Retinal pigment epithelial cell (primary cell): ENCODE measurements around the gene PYGB.

Experiments
- DNase-seq: peaks from one replicate; pipeline ENCODE4 v3.0.0-alpha.2; 2010; ENCODE audit warnings: low read depth
- H3K4me3 ChIP-seq: 2 replicates; pipeline ENCODE4 v1.5.1; 2011; ENCODE audit warnings: mild to moderate bottlenecking, low read length, control low read depth, moderate library complexity
- TF ChIP-seq, protein P1 (sequence below): conservative IDR thresholded peaks from 2 replicates; pipeline ENCODE4 v1.5.1; 2011; ENCODE audit warnings: low read depth, low read length, control low read depth, inconsistent platforms

Gene PYGB

DNA sequence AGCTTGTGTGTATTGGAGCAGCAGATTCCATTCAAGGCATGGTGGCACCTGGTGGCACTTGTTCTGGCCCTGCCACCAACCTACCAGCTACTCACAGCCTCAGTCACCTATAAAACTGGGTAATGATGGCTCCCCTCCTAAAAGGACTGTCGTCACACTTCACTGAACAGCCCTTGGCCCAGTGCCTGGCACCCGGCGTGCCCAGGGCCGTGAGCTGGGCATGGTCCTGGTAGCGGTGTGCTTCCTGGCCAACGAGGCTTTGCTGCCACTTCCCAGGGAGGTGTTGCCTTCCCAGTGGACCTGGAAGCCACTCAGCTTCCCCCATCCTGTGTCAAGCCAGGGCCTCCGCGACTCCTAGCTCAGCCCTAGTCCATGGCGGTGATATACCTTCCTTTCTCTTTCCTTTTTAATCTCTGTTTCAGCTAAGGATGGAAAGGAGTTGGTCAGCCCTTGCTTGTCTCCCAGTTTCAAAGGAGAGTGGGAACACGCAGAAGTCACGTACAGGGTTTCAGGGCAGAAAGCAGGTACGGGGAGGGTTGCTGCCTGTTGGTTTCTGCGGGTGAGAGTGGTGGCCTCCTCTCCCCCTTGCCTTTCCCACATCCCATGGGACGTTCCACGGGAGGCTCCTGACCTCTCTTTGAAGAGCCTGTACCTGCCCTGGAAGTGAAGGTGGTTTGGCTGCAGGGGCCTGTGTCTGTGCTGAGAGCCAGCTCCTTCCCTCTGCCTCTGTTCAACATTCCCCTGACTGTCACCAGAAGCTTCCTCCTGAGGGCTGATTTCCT lies 26.9 kb upstream of the PYGB start:
- DNase-seq = no peak
- TF ChIP-seq, protein P1, sequence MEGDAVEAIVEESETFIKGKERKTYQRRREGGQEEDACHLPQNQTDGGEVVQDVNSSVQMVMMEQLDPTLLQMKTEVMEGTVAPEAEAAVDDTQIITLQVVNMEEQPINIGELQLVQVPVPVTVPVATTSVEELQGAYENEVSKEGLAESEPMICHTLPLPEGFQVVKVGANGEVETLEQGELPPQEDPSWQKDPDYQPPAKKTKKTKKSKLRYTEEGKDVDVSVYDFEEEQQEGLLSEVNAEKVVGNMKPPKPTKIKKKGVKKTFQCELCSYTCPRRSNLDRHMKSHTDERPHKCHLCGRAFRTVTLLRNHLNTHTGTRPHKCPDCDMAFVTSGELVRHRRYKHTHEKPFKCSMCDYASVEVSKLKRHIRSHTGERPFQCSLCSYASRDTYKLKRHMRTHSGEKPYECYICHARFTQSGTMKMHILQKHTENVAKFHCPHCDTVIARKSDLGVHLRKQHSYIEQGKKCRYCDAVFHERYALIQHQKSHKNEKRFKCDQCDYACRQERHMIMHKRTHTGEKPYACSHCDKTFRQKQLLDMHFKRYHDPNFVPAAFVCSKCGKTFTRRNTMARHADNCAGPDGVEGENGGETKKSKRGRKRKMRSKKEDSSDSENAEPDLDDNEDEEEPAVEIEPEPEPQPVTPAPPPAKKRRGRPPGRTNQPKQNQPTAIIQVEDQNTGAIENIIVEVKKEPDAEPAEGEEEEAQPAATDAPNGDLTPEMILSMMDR = no peak
- no peak overlapping the region for H3K4me3 ChIP-seq

DNA sequence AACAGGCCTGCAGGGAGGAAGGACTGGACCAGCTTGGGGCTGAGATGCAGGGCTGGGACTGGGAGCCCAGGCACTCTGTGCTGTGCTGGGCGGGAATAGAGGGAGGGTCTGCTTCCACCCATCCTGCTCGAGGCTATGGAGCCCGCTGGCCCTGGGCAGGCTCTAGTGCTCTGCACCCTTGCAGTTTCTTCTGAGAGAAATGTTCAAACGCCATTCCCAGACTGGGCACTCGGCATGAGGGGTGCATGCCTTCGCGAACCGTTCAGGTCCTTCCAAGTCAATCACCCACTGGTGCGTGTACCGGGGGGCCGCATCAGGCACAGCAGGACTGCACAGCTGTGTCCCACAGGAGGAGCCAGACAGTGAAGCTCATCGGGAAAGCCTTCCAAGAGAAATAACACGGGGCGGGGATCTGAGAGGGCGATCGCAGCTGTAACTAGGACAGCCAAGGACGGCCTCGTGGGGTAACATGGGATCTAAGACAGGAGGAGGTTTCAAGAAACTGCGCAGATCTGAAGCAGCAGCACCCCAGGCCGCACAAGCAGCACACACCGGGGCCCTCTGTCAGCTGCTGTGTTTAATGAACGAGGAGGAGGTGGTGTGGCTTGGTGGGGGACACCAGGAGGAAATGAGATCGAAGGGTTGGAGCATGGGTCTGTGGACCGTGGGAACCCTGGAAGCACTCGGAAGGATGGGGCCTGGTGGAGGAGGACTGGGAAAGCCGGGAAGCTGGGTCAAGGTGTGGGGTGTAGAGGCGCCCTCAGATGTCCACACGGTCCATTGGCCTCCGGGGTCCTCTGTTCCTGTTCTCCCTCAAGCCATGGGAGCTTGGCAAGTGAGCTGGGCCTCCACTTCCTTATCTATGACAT lies 26.1 kb upstream of the PYGB start:
- DNase-seq = no peak
- TF ChIP-seq, protein P1 = no peak
- no peak overlapping the region for H3K4me3 ChIP-seq

DNA sequence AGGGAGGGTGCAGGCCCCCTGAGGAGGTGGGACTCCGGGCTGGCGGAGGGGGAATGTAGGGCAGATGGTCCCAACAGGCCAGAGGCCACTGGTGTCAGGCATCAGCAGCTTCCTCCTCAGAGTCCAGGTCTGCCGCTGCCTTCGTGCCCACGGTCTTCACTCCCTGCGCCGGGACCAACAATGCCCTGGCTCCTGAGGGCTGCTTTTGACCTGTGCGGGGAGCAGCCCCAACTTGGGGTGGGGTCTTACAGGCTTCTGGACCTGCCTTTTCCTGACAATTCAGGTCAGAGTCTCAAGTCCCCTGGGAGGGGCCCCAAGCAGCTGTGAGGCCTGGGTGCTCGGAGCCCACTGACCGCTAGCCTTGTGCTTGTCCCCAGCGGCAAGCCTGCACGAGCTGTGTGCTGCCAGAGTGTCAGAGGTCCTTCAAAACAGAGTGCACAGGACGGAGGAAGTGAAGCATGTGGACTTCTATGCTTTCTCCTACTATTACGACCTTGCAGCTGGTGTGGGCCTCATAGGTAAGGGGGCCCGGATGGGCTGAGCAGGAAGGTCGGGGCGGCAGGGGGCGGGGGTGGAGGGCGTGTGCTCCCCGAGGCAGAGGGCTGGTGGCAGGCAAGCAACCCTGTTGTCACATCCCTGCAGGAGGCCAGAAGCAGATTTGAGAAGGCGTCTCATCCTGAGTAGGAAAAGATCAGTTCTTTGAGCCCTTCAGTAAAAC lies 25.3 kb upstream of the PYGB start:
- TF ChIP-seq, protein P1 = no peak
- DNase-seq = no peak
- no peak overlapping the region for H3K4me3 ChIP-seq

DNA sequence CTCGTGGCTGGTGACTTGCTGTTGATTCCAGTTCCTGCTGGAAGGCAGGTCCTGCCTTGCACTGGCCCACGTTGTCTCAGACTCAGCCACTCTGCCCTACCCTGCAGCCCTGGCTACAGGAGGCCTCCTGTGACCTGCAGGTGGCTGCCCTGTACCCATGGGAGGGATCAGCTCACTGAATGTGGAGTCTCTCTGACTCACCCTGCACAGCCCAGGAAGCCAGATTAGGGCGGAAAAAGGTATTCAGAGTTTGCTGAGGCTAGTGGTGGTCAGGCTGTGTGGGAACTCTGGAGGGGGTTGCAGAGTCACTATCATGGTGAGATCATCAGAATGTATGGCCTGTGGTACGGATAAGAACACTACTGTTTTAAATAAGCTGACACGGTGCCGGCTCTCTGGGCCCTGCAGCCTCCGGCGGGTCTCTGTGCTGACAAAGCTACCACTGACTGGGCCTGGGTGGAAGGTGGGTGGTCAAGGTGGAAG lies 24.7 kb upstream of the PYGB start:
- H3K4me3 ChIP-seq = no peak overlapping the region
- TF ChIP-seq, protein P1 = peak; percentile 44
- DNase-seq = peak; percentile 84

DNA sequence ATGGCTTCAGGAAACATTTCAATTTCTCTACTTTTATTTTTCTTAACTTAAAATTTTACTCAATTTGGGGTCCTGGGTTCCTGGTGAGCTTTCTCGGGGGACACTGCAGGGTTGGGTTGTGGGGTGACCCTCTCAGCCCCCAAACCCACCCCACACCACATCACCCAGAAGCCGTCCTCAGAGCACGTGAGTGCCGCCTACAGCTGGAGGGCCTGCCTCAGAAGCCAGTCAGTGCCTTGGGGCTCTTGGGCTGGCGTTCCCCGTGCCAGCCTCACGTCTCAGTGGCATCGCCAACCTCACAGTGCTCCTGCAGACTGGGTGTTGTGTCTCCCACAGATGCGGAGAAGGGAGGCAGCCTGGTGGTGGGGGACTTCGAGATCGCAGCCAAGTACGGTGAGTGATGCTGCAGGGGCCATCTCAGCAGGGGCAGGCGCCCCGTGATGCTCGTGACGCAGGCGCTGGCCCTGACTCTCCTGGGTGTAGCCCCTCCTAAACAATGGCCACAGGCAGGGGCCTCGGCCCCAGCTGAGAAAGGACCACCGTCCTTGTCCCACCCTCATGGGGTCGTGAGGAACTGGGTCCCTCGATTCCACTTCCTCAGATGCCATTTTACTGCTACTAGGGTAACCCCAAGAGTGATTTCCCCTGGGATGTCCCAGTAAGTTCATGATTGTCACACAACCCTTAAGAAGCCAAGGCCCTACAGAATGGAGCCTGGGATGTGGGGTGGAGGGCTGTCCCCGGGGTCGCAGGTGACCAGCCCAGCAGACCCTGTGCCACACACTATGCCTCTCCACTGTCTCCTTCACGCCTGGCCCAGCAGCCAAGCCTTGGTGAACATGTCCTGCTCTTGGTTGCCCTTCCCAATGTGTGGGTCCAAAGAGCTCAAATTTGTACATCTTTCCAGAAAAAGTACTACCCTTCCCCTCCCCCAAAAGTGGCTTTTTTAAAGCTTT lies 23.8 kb upstream of the PYGB start:
- TF ChIP-seq, protein P1 = no peak
- H3K4me3 ChIP-seq = no peak overlapping the region
- DNase-seq = no peak

DNA sequence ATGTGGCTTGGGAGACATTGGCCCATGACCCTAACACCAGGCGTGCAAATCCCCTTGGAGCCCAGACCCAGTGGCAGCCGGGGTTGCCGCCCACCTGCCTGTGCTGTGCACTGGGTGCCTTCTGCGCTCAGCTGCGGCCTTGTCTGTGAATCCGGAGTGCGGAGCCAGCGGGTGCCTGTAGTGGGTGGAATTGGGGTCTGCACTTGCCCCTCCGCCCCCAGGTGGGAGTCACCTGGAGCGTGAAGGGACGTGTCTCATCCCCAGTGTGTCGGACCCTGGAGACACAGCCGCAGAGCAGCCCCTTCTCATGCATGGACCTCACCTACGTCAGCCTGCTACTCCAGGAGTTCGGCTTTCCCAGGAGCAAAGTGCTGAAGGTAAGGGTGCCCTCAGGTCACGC lies 22.9 kb upstream of the PYGB start:
- no peak overlapping the region for H3K4me3 ChIP-seq
- TF ChIP-seq, protein P1 = no peak
- DNase-seq = no peak
